KBM-7 (cell line): ENCODE data around the gene ADGRG1.
"Not testable (repeated sequence)": the region's sequence is repeated elsewhere in the genome, so short reads cannot be mapped to it uniquely, and the experiment has no call there.

Experiments used
- DNase-seq: peaks from one replicate; pipeline ENCODE4 v3.0.0-alpha.2; 2015
- in situ Hi-C: fragments of 300-500 bp; cut with MboI; formaldehyde crosslinking; loops from 2 replicates; pipeline ENCODE4 v1.14.3; 2020; ENCODE audit warnings: low sequenced_read_pairs, low pct_unique_long_range_greater_than_20kb, mixed read lengths

ADGRG1 gene

GRCh38 chr16:57658878-57659674 lies 30.6 kb downstream of the ADGRG1 start:
- no peak for DNase-seq
- in situ Hi-C loops, result no loop called here

DNA sequence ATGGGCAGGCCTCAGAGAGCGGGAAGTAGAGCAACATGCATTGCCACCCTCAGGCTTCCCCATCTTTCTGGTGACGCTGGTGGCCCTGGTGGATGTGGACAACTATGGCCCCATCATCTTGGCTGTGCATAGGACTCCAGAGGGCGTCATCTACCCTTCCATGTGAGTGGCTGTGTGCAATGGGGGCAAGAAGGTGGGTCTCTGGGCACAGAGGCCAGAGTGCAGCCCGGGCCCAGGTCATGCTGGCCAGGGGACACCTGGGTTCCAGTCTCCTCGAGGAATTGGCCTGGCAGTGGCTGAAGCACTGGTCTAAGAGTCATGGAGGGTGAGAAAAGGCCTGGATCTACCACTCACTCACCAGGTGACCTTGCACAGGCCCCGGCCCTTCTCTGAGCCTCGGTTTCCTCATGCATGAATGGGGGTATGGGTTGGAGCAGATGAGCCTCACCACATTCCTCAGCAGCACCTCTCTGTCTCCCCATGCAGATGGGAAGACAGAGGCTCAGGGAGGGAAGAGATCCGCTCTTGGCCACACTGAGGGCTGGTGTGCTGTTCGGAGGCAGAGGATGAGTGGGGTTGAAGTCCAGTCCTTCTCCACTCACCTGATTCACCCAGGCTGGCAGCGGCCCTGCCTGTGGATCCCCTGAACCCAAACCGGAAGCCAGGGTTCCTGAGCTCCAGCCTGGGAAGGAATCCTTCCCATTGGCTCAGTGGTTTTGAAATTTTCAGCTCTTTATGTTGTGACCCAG lies 32.5 kb downstream of the ADGRG1 start:
- DNase-seq, result no peak
- in situ Hi-C loops, result no loop called here

DNA sequence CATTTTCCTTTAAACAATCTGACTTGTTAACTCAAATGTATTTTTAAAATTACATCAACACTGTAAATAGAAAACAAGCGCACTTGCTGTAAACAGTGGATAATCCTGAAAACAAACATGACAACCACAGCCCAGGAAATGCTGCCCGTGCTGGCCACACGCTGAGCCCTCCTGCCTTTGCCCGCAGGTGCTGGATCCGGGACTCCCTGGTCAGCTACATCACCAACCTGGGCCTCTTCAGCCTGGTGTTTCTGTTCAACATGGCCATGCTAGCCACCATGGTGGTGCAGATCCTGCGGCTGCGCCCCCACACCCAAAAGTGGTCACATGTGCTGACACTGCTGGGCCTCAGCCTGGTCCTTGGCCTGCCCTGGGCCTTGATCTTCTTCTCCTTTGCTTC lies 33.1 kb downstream of the ADGRG1 start:
- in situ Hi-C loops, result no loop called here
- no peak for DNase-seq

GRCh38 chr16:57661936-57662906 lies 33.8 kb downstream of the ADGRG1 start:
- in situ Hi-C loops, result no loop called here
- no peak for DNase-seq

DNA sequence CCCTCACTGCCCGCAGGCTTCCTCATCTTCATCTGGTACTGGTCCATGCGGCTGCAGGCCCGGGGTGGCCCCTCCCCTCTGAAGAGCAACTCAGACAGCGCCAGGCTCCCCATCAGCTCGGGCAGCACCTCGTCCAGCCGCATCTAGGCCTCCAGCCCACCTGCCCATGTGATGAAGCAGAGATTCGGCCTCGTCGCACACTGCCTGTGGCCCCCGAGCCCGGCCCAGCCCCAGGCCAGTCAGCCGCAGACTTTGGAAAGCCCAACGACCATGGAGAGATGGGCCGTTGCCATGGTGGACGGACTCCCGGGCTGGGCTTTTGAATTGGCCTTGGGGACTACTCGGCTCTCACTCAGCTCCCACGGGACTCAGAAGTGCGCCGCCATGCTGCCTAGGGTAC lies 35.0 kb downstream of the ADGRG1 start:
- in situ Hi-C loops, result no loop called here

GRCh38 chr16:57663917-57664661 lies 35.7 kb downstream of the ADGRG1 start:
- in situ Hi-C loops, result no loop called here
- DNase-seq, result no peak

More for the DNA sequence above, 35.0 kb downstream of the ADGRG1 start:
- DNase-seq, result no peak

- in situ Hi-C loops, result no loop called here
- no peak for DNase-seq
Observed at GRCh38 chr16:57664662-57665025, 36.2 kb downstream of the ADGRG1 start.

- in situ Hi-C loops, result no loop called here
- DNase-seq, result no peak
Observed at GRCh38 chr16:57665541-57665940, 37.1 kb downstream of the ADGRG1 start.

DNA sequence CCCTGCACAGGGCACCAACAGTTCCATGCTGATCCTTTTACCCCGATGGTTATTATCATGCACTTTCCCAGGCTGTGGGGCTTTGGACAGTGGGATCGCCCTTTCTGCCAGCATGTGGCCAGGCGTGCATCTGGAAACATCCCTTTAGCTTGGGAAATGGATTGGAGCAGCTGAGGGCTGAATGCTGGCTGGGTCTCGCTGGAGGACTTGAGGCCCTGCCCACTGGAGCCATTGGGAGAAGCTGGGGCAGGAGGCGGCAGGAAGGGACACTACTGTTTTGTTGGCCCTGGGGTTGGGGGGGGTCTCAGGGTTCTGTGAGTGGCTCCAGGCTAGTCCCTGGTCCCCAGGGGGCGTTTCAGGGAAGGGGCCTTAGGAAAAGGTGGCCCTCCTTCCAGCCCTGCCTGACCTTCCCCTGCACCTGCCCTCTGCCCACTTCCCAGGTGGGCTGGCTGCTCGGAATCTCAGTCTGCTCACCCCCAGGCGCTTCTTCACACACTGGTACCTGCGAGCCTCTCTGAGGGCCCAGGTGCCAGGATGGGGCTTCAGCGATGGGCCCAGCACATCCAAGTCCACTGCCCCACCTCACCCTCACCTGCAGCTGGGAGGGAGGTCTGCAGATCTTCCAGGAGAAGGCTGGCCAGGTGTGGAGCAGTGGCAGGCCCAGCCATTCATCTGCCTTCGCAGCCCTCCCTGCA lies 38.1 kb downstream of the ADGRG1 start:
- in situ Hi-C loops, result no loop called here
- no peak for DNase-seq

DNA sequence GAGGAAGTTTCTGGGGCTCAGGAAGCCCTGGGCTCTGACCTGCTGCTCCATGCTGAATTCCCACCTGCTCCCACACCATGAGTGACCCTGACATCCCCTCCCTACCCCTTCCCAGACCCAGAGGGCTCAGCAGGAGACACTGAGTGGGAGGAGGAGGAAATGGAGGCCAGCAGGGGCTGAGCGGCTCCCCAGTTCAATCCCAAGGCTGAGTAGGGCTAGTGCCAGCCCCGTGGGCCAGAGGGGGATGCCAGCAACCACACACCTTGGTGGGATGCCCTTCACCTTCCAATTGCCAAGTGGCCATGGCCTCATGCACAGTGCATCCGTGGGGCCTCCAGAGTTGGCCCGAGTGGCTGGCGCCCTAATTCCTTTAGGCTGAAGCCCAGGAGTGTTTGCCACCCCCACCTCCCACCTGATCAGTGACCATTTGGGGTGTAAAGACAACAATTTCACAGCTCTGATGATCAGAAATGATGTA lies 38.7 kb downstream of the ADGRG1 start:
- in situ Hi-C loops, result no loop called here
- DNase-seq, result no peak

DNA sequence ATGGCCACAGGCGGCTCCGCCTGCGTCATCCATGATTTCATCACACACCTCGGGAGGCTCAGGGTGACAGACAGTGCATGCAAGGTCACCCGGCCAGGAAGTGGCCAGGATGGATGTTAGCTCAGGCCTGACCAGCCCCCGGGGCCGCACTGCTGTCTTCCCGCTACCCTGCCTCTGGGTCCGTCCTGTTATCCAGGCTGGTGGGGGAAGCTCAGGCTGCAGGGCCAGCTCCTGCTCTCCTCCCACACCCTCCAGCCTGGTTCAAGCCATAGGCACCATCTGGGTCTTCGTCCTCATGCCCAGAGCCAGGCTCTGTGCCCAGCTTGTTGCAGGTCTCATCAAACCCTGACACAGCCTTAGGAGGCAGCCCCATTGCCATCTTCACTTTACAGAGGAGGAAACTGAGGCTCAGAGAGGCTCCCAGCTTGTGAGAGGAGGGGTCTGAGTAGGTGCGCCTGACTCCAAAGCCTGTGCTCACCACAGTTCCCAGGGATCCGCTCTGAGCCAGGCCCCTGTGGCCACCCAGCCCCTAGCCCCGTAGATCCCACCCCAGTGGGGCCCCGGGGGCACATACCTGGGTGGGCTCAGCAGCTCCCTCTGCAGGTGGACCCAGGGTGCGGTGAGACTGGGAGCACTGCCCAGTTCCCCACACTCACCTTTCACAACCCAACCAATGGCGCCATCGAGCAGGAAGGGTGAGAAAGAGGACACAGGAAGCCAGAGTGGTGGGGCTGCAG lies 39.3 kb downstream of the ADGRG1 start:
- in situ Hi-C loops, result no loop called here
- DNase-seq, result no peak

DNA sequence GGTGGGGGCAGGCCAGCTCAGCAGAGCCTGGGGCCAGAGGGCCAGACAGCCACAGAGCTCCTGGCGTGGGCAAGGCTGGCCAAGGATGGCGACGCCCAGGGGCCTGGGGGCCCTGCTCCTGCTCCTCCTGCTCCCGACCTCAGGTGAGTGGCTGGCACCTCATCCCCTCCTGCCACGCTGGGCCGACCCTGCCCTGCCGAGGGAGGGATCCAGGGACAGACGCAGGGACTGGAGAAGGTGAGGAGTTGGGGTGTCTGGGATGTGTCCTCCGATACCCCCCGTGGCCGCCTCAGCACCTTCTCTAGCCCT lies 39.8 kb downstream of the ADGRG1 start, which contains the start of gene ADGRG3:
TSS of gene ADGRG3 (plus strand) at position 44 of the 309 bp plus-strand sequence. CDS start at position 86, 42 bp downstream.
- in situ Hi-C loops, result no loop called here
- no peak for DNase-seq

DNA sequence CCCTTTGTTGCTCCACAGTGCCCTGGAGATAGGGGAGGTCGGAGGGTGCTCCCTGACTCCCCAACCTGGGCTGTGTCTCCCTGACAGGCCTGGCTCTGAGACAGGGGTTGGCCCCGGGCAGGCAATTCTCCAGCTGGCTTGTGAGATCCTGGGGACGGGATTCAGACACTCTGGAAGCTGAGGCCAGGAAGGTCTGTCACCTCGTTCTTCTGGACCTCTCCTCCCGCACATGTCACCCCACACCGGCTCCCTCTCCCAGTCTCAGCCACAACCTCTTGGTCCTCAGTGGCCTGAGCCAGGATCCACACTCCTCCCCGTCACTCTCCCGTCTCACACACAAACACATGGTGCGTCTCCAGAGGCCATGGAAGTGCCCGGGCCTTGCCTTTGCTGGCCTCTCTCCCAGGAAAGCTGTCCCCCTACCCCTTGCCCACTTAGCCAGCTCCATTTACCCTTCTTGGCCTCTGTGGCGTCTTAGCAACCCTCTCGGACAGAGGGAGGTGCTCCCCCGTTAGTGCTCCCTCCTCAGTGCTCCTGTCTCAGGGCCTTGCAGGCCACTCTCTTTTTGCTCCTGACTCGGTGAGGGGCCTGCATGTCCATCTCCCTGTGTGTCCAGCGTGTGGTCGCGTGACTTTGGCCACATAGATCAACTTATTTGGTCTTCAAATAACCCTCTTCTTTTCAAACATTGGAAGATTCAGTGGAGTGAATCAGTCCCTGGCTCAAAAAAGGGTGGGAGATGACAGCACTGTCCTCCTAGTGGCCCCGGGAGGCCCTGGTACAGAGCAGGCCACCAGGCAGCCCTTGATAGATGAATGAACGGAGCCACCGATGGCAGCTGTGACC lies 40.4 kb downstream of the ADGRG1 start:
- in situ Hi-C loops, result no loop called here

GRCh38 chr16:57669476-57670162 lies 41.2 kb downstream of the ADGRG1 start:
- DNase-seq, result no peak

More for the DNA sequence above, 40.4 kb downstream of the ADGRG1 start:
- DNase-seq, result no peak

DNA sequence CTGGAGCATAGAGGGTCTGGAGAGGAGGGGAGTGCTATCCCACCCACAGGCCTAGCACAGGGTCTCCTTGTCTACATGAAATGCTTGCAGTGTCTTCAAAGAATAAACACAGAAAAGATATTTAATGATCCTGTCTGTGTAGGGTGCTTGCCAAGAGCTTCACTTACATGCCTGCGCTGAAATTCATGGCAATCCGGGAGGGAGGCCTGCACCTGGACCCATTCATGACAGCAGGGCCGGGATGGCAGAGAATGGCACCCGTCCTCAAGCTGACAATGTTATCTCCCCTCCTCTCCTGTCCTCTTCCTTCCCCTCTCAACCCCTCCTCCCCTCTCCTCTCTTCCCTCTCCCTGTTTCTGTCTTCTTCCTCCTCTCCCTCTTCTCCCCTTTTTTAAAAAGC lies 41.8 kb downstream of the ADGRG1 start:
- no peak for DNase-seq
- in situ Hi-C loops, result no loop called here

More at GRCh38 chr16:57669476-57670162, 41.2 kb downstream of the ADGRG1 start:
- in situ Hi-C loops, result no loop called here

GRCh38 chr16:57671451-57671850 lies 43.0 kb downstream of the ADGRG1 start:
- DNase-seq, in situ Hi-C loops: not testable (repeated sequence)
